GM13976 (cell line): Measurements from ENCODE around the gene CTBP2.

Source experiments
- DNase-seq: peaks from one replicate; pipeline ENCODE4 v3.0.0; 2012; ENCODE audit warnings: low spot score
- CTCF ChIP-seq: IDR thresholded peaks from 2 replicates; pipeline ENCODE4 v1.5.1; 2012; ENCODE audit warnings: borderline replicate concordance, mild to moderate bottlenecking; ENCODE audit not compliant: insufficient read depth; ENCODE audit errors: extremely low read depth, missing control alignments, control extremely low read depth
- in situ Hi-C: fragments of 300-500 bp; cut with MboI; formaldehyde crosslinking; loops from one replicate; pipeline ENCODE4 v1.12.0; 2022; ENCODE audit warnings: low sequenced_read_pairs, mixed read lengths, inconsistent platforms; ENCODE audit not compliant: unreplicated experiment

CTBP2 gene

GRCh38 chr10:125107166-125107949 is 53.0 kb downstream of the CTBP2 start:
- no peak for TF ChIP-seq CTCF
- no peak for DNase-seq
- in situ Hi-C loops: no loop called here

GRCh38 chr10:125106586-125106985 is 53.8 kb downstream of the CTBP2 start:
- in situ Hi-C loops: no loop called here
- no peak for TF ChIP-seq CTCF
- no peak for DNase-seq

- no peak for TF ChIP-seq CTCF
- in situ Hi-C loops: no loop called here
Observed at GRCh38 chr10:125105706-125106255, 54.6 kb downstream of the CTBP2 start.

GRCh38 chr10:125105155-125105554 is 55.2 kb downstream of the CTBP2 start:
- DNase-seq: no peak
- no peak for TF ChIP-seq CTCF
- in situ Hi-C loops: no loop called here

More at GRCh38 chr10:125105706-125106255, 54.6 kb downstream of the CTBP2 start:
- no peak for DNase-seq

GRCh38 chr10:125104559-125104958 is 55.8 kb downstream of the CTBP2 start:
- TF ChIP-seq CTCF: no peak
- no peak for DNase-seq
- in situ Hi-C loops: no loop called here

GRCh38 chr10:125103924-125104323 is 56.4 kb downstream of the CTBP2 start:
- no peak for TF ChIP-seq CTCF
- in situ Hi-C loops: no loop called here
- DNase-seq: no peak
